Stimulated activated CD8-positive, alpha-beta memory T cell treated with anti-CD3 and anti-CD28 coated beads, Interleukin-7, amount 100 ng/mL, for 48 hours (primary cell): Measurements from ENCODE around the gene ANKRD11.
"Not testable (repeated sequence)": the region's sequence is repeated elsewhere in the genome, so short reads cannot be mapped to it uniquely, and the experiment has no call there.

Experiments
- DNase-seq, 2 donors: peaks; one replicate each; pipeline ENCODE4 v3.0.0-alpha.2; 2020; ENCODE audit warnings: low read depth in 1 of 2; ENCODE audit errors: extremely low read depth in 1 of 2

Gene ANKRD11

DNA sequence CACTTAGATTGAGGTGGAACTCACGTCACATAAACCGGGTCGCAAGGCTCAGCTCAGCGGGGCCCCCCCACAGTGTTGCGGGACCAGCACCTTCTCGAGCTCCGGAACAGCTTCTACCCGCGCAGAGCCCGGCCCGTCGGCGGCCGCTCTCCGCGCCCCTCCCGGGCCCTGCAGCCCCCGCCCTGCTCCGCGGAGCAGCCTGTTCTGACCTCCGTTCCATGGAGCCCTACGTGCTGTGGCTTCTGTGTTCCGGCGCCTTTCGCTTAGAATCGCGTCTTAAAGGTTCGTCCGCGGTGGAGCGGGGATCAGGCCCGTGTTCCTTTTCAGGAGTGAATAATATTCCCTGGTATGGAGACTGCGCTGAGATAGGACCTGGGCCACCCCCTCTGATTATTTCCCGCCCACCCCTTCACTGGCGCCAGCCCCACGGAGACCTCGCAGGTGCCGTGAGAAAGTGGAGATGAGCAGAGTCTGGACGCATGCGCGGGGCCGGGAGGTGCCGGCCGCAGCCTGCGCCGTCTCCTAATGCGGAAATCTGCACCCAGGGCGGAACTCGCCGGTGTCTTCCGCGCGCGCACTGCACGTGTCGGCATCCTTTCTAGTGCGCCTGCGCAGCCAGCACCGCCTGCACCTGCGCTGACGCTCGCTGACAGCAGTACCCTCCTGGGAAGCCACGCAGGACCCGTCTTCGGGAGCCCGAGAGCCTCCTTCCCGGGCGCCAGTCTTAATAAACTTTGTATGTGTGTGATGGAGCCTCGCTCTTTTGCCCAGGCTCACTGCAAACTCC, 242.0 kb downstream of the ANKRD11 start:
- DNase-seq: no peak

DNA sequence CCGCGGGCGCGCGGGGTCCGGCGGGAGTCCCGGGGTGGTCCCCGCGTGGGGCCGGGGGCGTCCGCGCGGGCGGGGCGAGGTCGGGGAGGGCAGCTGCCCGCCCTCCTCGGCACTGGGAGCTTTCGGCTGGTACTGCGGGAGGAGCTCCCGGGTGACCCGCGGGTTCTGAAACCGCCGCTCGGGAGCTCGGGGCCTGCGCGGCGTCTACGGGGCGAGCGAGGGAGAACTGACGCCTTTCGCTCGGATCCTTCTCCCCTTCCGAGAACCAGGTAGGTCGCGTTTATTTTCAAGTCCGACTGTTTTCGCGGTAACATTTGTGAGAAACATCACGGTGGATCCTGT, 242.7 kb downstream of the ANKRD11 start:
- not testable (repeated sequence) for DNase-seq

DNA sequence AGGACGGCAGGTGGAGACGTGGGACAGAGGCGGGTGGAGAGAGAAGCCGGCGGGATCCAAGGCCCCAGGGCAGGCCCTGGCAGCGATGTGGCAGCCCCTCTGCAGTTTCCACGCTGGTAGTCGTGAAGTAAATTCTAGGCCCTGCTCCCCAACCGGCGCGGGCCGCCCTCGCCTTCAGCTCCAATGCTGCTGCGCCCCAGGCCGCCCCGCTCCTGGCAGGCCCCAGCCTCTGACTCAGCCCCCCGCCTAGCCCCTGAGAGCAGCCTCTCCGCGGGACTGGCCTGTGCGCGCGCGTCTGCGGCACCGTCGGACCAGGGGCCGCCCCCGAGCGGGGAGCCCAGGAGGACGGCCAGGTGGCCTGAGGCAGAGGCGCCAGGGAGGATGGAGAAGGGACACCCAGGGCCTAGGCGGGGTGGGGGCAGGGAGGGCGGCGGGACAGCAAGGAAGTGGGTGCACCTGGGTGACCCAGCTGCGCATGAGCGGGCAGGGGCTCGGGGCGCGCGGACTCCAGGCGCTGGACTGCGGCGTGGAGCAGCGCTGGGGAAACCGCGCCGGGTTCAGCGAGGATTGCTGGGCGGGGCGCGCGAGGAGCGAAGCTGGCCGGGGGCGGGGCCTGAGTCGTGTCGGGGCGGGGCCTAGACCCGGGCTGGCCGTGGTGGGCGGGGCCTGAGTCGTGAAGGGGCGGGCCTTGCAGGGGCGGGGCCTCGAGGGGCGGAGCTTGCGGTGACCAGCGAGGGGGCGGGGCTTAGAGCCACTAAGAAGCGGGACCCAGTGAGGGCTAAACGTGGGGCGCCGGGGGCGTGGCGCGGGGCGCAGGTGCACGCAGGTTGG, 243.2 kb downstream of the ANKRD11 start:
- peak; percentile 81 to 85 for DNase-seq

DNA sequence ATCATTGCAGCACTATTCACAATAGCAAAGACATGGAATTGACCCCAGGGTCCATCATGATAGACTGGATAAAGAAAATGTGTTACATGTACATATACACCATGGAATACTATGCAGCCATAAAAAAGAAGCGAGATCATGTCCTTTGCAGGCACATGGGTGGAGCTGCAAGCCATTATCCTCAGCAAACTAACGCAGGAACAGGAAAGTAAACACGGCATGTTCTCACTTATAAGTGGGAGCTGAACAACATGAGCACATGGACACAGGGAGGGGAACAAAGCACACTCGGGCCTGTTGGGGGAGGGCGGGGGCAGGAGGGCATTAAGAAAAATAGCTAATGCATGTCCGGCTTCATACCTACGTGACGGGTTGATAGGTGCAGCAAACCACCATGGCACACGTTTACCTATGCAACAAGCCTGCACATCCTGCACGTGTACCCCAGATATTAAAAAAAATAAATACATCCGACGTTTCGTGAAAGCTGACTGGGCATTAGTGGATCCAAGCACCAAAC, 243.9 kb downstream of the ANKRD11 start:
- no peak for DNase-seq

DNA sequence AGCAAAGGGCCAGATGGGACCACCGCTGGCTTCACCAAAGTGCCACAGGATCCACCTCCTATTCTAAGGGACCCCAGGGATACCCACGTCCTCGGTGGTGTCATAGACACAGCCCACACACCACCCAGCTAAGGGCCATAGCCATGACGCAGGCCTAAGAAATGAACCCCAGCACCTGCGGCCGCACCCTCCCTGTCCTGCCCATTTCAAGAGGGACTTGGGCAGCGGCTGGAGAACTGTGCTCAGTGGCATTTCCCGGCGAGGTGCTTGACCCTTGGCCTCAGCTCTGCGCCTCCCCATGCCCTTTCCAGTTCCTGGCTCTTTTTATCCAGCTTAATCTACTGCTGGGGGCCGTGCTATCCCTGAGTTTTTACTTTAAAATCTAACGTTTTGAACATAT, 245.6 kb downstream of the ANKRD11 start:
- DNase-seq: no peak

DNA sequence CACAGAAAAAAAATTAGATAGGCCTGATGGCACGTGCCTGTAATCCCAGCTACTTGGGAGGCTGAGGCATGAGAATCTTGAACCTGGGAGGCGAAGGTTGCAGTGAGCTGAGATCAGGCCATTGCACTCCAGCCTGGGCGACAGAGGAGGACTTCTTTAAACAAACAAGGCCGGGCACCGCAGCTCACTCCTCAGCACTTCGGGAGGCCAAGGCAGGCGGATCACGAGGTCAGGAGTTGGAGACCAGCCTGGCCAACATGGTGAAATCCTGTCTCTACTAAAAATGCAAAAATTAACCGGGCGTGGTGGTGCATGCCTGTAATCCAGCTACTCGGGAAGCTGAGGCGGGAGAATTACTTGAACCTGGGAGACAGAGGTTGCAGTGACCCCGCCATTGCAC, 246.1 kb downstream of the ANKRD11 start:
- not testable (repeated sequence) for DNase-seq

DNA sequence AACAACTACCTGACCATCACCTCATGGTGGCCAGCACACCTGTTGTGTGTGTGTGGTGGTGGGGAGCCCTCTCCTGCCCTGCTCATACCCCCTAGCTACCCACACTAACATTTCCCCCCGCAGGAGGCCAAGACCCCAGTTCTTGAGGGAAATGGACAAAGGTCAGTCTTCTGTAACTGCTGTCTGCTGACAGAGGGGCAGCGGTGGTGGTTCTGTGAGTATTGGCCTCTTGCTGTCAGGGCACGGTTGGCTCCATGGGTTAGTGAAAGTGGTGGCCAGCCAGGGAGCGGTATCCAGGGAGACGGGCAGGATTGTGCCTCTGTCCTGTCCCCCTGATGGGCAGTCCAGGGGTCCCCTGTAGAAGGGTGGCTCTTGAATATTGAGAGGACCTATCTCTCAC, 246.7 kb downstream of the ANKRD11 start:
- no peak for DNase-seq

DNA sequence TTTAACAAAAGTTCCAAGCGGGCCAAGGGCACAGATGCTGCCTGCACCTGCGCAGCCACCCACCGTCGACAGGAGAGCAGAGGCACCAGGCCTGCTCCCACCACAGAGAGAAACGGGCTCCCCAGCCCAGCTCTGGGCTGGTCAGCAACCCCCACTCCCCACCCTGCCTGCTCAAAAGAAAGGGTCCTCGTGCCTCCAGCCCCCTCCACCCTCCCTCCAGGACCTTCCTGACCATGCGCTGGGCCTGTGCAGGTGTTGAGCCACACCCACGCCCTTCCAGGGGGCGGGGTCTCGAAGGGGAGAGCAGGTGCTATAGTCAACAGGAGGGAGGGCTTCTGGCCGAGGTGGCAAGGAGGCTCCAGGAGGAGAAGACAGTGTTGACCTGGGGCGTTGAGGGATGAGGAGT, 247.6 kb downstream of the ANKRD11 start:
- DNase-seq: no peak

DNA sequence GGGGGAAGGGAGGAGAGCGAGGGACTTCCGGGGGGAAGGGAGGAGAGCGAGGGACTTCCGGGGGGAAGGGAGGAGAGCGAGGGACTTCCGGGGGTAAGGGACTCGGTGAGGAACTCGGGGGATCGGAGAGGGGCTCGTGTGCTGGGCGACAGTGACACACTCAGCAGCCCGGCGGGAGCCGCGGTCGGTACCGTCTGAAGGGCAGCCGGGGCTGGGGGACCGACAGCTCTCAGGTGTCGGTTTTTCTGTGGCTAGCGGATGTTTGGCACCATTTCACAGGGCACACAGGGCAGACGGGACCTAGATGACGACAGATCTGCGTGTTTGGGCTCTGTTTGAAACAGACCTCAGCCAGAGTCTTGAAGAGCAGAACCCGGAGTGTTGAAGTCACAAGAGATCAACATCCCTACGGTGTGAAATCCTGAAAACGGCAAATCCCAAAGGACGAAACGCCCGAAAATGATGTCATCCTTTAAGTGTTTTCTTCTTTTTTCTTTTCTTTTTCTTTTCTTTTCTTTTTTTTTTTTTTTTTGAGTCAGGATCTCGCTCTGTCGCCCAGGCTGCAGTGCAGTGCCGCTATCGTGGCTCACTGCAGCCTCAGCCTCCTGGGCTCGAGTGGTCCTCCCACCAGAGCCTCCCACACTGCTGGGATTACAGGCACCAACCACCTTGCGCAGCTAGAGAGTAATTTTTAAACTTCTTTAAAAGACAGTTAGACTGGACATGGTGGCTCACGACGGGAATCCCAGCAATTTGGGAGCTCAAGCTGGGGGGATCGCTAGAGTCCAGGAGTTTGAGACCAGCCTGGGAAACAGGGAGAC, 249.0 kb downstream of the ANKRD11 start:
- peak; percentile 55 to 61 for DNase-seq

DNA sequence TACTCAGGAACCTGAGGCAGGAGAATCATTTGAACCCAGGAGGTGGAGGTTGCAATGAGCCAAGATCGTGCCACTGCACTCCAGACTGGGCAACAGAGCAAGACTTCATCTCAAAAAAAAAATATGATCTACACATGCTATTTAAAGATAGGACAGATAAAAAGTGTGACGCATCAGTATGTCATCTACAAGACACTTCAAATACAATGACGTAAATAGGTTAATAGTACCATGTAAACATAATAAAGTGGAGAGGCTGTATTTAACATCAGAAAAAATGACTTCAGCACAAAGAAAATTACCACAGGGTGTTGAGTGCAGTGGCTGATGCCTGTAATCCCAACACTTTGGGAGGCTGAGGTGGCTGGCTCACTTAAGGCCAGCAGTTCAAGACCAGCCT, 252.6 kb downstream of the ANKRD11 start:
- no peak for DNase-seq

DNA sequence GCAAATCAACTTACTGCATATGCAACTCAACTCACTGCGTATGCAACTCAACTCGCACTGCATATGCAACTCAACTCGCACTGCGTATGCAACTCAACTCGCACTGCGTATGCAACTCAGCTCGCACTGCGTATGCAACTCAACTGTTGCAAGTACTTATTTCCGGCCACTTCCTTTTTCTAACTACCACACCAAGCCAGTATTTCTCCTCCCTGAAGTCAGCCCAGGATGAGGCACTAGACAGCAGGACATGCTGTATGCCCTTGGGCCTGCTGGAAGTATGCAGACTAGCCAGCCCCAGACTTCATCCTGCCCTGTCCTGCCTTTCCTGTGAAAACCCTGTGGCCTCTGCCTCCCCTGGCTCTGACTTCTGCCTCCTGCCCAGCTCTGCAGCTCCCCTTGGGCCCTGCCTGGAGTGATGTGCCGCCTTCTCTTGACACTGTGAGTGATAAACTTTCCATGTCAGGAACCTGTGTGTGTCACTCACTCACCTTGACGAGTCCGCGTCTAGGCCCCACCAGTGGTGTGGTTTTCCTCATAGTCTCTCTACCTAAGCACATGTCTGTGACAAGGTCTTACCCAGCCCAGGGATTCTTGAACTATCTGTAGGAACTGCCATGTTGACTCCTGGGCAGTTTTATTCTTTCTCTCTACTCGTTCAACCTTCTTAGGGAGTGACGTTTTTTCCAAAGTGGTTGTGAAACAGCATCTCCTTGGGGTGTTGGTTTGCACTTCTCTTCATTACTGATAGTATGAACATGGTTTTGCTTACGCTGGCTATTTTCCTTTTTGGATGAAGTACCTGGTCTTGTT, 256.5 kb downstream of the ANKRD11 start:
- DNase-seq: no peak

DNA sequence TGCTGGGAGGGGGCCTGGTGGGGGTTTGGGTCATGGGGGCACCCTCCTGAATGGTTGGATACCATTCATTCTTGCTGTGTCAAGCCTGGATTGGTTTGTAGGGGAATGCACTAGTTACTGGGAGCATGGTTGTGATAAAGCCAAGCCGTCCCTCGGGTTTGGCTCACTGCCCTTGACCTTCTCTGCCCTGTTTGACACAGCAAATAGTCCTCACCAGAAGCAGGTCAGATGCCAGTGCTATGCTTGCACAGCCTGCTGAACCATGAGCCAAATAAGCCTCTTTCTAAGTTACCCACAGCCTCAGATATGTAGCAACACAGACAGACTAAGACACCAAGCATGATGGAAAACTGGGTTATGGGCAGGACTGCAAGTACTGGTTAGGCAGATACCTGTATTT, 258.3 kb downstream of the ANKRD11 start:
- no peak for DNase-seq

DNA sequence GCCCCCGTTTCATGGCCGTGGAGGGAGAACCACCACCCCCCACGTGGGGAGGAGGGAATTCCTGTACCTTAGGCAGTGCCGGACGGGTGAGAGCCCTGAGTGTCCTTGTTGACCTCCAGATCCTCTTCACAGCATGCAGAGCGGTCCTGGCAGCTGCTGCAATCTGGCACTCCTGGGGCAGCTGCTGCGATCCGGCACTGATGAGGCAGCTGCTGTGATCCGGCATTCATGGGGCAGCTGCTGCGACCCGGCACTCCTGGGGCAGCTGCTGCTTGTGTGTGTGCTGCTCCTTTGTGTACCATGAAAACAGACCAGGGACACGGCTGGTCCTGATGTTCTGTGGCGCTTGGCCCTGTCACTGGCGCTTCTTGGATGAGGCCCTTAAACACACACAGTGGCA, 260.1 kb downstream of the ANKRD11 start:
- no peak for DNase-seq

DNA sequence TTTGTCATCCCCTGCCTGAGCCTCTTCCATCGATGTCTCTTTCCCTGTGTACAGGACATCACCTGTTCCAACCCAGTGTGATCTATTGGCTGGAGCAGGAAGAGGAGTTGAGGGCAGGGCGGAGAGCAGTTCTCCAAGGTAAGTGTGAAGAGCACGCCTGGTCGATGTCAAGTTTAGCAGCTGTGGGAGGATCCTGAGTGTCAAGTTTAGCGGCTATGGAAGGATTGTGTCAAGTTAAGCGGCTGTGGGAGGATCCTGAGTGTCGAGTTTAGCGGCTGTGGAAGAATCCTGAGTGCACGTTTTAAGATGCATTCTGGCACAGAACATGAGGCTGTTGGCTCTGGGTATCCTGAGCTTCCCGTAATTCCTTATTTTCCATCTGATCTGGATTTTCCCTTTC, 265.7 kb downstream of the ANKRD11 start:
- DNase-seq: no peak

DNA sequence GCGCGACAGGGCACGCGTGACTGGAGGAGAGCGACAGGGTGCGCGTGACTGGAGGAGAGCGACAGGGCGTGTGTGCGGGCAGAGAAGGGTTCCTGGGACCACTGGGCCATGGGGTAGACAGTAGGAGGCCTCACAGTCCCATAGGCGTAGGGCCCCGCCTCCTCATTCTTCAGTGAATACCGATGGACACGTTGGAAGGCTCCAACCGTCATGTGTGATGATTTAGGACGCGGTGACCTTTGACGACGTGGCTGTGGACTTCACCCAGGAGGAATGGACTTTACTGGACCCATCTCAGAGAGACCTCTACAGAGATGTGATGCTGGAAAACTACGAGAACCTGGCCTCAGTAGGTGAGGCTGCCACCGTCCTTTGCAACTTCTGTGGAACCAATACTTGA, 267.4 kb downstream of the ANKRD11 start:
- no peak for DNase-seq

DNA sequence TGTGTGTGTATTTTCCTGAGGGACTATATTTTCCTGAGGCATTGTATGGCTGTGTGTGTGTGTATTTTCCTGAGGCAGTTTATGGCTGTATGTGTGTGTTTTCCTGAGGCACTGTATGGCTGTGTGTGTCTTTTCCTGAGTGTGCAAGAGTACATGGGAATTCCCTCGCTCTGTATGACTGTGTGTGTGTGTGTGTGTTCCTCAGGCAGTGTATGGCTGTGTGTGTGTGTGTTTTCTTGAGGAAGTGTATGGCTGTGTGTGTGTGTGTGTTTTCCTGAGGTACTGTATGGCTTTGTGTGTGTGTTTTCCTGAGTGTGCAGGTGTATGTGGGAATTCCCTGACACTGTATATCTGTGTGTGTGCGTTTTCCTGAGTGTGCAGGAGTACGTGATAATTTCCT, 268.8 kb downstream of the ANKRD11 start:
- no peak for DNase-seq

DNA sequence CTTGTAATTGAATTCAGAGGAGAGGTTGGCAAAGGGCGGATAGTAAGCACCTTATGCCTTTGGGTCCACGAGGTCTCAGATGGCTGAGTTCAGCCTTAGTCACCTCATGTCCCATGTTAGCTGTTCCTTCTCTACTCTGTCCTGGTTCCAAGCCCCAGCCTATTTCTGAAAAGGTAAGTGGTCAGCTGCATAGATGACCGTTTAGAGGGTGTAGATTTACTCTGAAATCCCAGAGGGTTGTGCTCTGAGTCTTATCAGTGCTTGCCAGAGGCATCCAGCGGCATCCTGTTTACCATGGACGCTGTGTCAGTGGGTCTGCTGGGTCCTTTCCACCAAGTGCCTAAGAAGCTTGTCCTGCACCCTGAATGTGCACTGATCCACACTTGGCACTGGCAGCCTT, 271.0 kb downstream of the ANKRD11 start:
- DNase-seq: no peak
